SK-N-SH (cell line): ENCODE measurements around the gene MUTYH. TPM values are rescaled to one million over a fixed set of nuclear protein-coding genes. Genes with fewer than 3 reads are reported as not detected.
"Not testable (repeated sequence)": the region's sequence is repeated elsewhere in the genome, so short reads cannot be mapped to it uniquely, and the experiment has no call there.

ENCODE experiments used
- CTCF ChIA-PET: fragments of 300-600, 350-600 bp; formaldehyde crosslinking; extraction: SDS; loops from one replicate; lab custom pipeline; 2021; lab: Yijun Ruan, JAX
- POLR2A ChIA-PET: fragments of 350-600 bp; sonication (Branson Sonifier 250); formaldehyde crosslinking; extraction: SDS; loops from one replicate; lab custom pipeline; 2020; ENCODE audit warnings: antibody characterized with exemption, inconsistent platforms; lab: Yijun Ruan, JAX
- DNase-seq: peaks from one replicate; pipeline ENCODE4 v3.0.0; 2012
- H2AFZ ChIP-seq: fragments of 200-600 bp; sonication (generic); 2 replicates; pipeline ENCODE4 v1.8.1; 2016; ENCODE audit warnings: antibody characterized with exemption, mild to moderate bottlenecking, low read depth
- H3F3A ChIP-seq: fragments of 200-600 bp; sonication (generic); replicated peaks from 2 replicates; pipeline ENCODE3; 2016; ENCODE audit warnings: antibody characterized with exemption, mild to moderate bottlenecking; ENCODE audit not compliant: insufficient read depth
- H3K27ac ChIP-seq, 2 experiments: fragments of 200-500 bp in 1 of 2; fragments of 200-600 bp in 1 of 2; sonication (Bioruptor generic) in 1 of 2; sonication (generic), shearing (Covaris generic) in 1 of 2; 2 replicates each; pipeline versions ENCODE4 v1.5.1 to v1.6.1; 2014 to 2016; ENCODE audit warnings: low read depth in 2 of 2, inconsistent platforms in 1 of 2, low read length in 1 of 2, mild to moderate bottlenecking in 1 of 2, mixed read lengths in 1 of 2
- H3K27me3 ChIP-seq: fragments of 200-600 bp; sonication (generic), shearing (Covaris generic); 2 replicates; pipeline ENCODE4 v1.6.1; 2016; ENCODE audit warnings: mixed run types; ENCODE audit not compliant: insufficient read depth
- H3K36me3 ChIP-seq, 2 experiments: fragments of 200-500 bp in 1 of 2; fragments of 200-600 bp in 1 of 2; sonication (Bioruptor generic) in 1 of 2; sonication (generic) in 1 of 2; replicated peaks in 1 of 2; 2 replicates each; pipeline versions ENCODE3 to v1.5.1; 2014 to 2016; ENCODE audit warnings: low read length in 1 of 2, mild to moderate bottlenecking in 1 of 2; ENCODE audit not compliant: insufficient read depth in 2 of 2, control insufficient read depth in 1 of 2
- H3K4me1 ChIP-seq, 2 experiments: fragments of 200-500 bp in 1 of 2; fragments of 200-600 bp in 1 of 2; sonication (Bioruptor generic) in 1 of 2; sonication (generic), shearing (Covaris generic) in 1 of 2; 2 replicates each; pipeline versions ENCODE4 v1.5.1 to v1.6.1; 2014 to 2016; ENCODE audit warnings: low read depth in 1 of 2, low read length in 1 of 2, mixed run types in 1 of 2; ENCODE audit not compliant: insufficient read depth in 2 of 2, control insufficient read depth in 1 of 2
- H3K4me2 ChIP-seq: fragments of 200-600 bp; sonication (generic), shearing (Covaris generic); 2 replicates; pipeline ENCODE4 v1.6.1; 2017; ENCODE audit warnings: mixed run types
- H3K4me3 ChIP-seq, 2 experiments: fragments of 200-500 bp in 1 of 2; fragments of 200-600 bp in 1 of 2; sonication (Bioruptor generic) in 1 of 2; sonication (generic), shearing (Covaris generic) in 1 of 2; 2 replicates each; pipeline versions ENCODE4 v1.5.1 to v1.8.1; 2014 to 2016; ENCODE audit warnings: low read depth in 2 of 2, inconsistent platforms in 1 of 2, low read length in 1 of 2, mild to moderate bottlenecking in 1 of 2, mixed read lengths in 1 of 2, moderate library complexity in 1 of 2
- H3K79me2 ChIP-seq: fragments of 200-600 bp; sonication (generic); 2 replicates; pipeline ENCODE4 v1.8.1; 2017; ENCODE audit warnings: mild to moderate bottlenecking; ENCODE audit not compliant: insufficient read depth
- H3K9ac ChIP-seq: fragments of 200-600 bp; sonication (generic); 2 replicates; pipeline ENCODE4 v1.6.1; 2017; ENCODE audit warnings: mixed run types
- H3K9me2 ChIP-seq: fragments of 200-600 bp; sonication (generic); 2 replicates; pipeline ENCODE4 v1.6.1; 2017; ENCODE audit warnings: mixed run types
- H3K9me3 ChIP-seq: fragments of 200-600 bp; sonication (generic); 2 replicates; pipeline ENCODE4 v1.6.1; 2017; ENCODE audit warnings: mixed run types, mild to moderate bottlenecking, moderate library complexity
- H4K20me1 ChIP-seq: fragments of 200-600 bp; sonication (generic); 2 replicates; pipeline ENCODE4 v1.6.1; 2017; ENCODE audit warnings: mild to moderate bottlenecking, mixed run types; ENCODE audit not compliant: insufficient read depth
- GABPA ChIP-seq: IDR thresholded peaks from 2 replicates; pipeline ENCODE4 v1.4.0; 2012; ENCODE audit warnings: low read depth, mild to moderate bottlenecking
- GATA2 ChIP-seq: sonication (generic); formaldehyde crosslinking; IDR thresholded peaks from 2 replicates; pipeline ENCODE4 v1.5.0; 2020; ENCODE audit warnings: mild to moderate bottlenecking, missing genetic modification reagents
- POLR2AphosphoS5 ChIP-seq: IDR thresholded peaks from 2 replicates; pipeline ENCODE4 v1.6.1; 2012; ENCODE audit warnings: low read depth, low read length
- RXRA ChIP-seq: IDR thresholded peaks from 2 replicates; pipeline ENCODE4 v1.4.0; 2012; ENCODE audit warnings: low read depth, mild to moderate bottlenecking, borderline replicate concordance
- WGBS: methylation state at CpG from one replicate; pipeline ENCODE4 v1.1.6; 2017; ENCODE audit warnings: low lambda C conversion rate; 5-methylcytosine and 5-hydroxymethylcytosine counted together
- polyA plus RNA-seq, 3 experiments: library from polyadenylated mRNA; depleted of rRNA; stranded (reverse); fragments of >200 nt; gene quantifications; 2 replicates each; pipeline ENCODE4 v1.2.3, GENCODE V29; 2012

Gene MUTYH
- polyA plus RNA-seq, 1 of the 3 experiments (the other 2 are of a cell fraction) = 23.3 TPM

DNA sequence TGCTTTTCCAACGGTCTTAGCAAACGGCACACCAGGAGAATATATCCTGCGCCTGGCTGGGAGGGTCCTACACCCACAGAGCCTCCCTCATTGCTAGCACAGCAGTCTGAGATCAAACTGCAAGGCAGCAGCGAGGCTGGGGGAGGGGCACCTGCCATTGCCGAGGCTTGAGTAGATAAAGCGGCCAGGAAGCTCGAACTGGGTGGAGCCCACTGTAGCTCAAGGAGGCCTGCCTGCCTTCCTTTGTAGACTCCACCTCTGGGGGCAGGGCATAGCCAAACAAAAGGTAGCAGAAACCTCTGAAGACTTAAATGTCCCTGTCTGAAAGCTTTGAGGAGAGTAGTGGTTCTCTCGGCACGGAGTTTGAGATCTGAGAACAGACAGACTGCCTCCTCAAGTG, 55.4 kb downstream of the MUTYH start:
- H4K20me1 ChIP-seq, H3K4me2 ChIP-seq, H3K27ac ChIP-seq, H3K9me2 ChIP-seq, H3K79me2 ChIP-seq, H2AFZ ChIP-seq, H3K27me3 ChIP-seq, H3K9ac ChIP-seq, H3K4me3 ChIP-seq, H3K4me1 ChIP-seq, H3K36me3 ChIP-seq, DNase-seq, H3F3A ChIP-seq, POLR2A ChIA-PET, H3K9me3 ChIP-seq: not testable (repeated sequence)
- WGBS = 20% methylated on average over 8 of the region's 9 CpGs
- CTCF ChIA-PET = interaction anchor here (0.8 to 2.9 kb wide), 3 partner anchors 266 to 271 kb away, joined by 3 to 7 read pairs (median 4); no protein-coding TSS in a partner anchor

DNA sequence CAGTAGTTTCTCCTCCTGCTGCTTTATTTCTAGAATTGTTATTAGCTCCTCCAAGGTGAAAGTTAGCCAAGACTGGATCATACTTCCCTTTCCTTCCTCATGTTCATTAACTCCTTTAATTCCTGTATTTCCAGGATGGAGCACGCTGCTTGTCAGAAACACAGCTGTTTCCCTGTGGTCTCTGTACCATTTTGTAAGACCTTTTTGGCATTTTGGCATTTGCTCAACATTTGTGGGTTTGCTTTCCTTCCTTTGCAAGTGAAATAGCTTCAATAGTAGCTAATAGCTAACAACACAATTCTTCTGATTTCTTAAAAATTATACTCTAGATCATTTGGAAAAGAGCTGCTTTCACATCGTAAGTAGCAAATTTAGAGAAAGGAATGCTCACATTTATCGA, 57.9 kb downstream of the MUTYH start:
- Histone ChIP-seq H3K9ac (no peak overlapping the region), H3K4me2 (no peak overlapping the region), H3K27ac (no peak overlapping the region), H3K36me3 (no peaks in the 10 kb centered on the region), H3K9me3 (no peaks in the 10 kb centered on the region; the same call in 1 of the 2 replicates), H2AFZ (no peak overlapping the region), H3K4me3 (no peak overlapping the region), H3K79me2 (no peaks in the 10 kb centered on the region), H3K27me3 (no peaks in the 10 kb centered on the region; the same call in 1 of the 2 replicates), H3K4me1 (no peaks in the 10 kb centered on the region), H3F3A (no peaks in the 10 kb centered on the region), H4K20me1 (no peaks in the 10 kb centered on the region), H3K9me2 (peaks cover 2% of the 10 kb centered on the region; the same call in 1 of the 2 replicates)
- POLR2A ChIA-PET = interaction anchor here (0.6 kb wide), 1 partner anchor 57 kb away, joined by 3 read pairs; no protein-coding TSS in a partner anchor
- WGBS = 30% methylated on average over 3 of the region's 3 CpGs
- no peak for TF ChIP-seq GABPA
- TF ChIP-seq POLR2AphosphoS5 = no peak
- TF ChIP-seq GATA2 (CRISPR knock-in tag) = no peak
- no peak for TF ChIP-seq RXRA
- DNase-seq = no peak
- CTCF ChIA-PET = interaction anchor here (1.4 to 2.9 kb wide), 2 partner anchors 264 to 268 kb away, joined by 4 to 7 read pairs; no protein-coding TSS in a partner anchor

Other genes starting within 250 kb of the MUTYH start
- gene ZSWIM5, start 133.8 kb downstream of the MUTYH start, polyA plus RNA-seq (2012; rRNA removed) = 0.07 and 0.21 TPM in 2 replicates
- gene HPDL, start 13.5 kb downstream of the MUTYH start, polyA plus RNA-seq (2012; rRNA removed) = 0.19 and 0.25 TPM in 2 replicates
- gene TOE1, start 270 bp downstream of the MUTYH start, polyA plus RNA-seq (2012; rRNA removed) = 17.3 and 19.1 TPM in 2 replicates
- 1.3 TPM in 2 replicates for gene TESK2, start 150.7 kb upstream of the MUTYH start, polyA plus RNA-seq (2012; rRNA removed)
- 1.1 and 1.6 TPM in 2 replicates for gene CCDC163, start 159.6 kb upstream of the MUTYH start, polyA plus RNA-seq (2012; rRNA removed)
- 4.0 and 4.3 TPM in 2 replicates for gene MMACHC, start 159.9 kb upstream of the MUTYH start, polyA plus RNA-seq (2012; rRNA removed)
- gene PRDX1, start 181.4 kb upstream of the MUTYH start, polyA plus RNA-seq (2012; rRNA removed) = 467 and 551 TPM in 2 replicates
- 156 and 185 TPM in 2 replicates for gene AKR1A1, start 210.4 kb upstream of the MUTYH start, polyA plus RNA-seq (2012; rRNA removed)
- 152 and 153 TPM in 2 replicates for gene NASP, start 243.6 kb upstream of the MUTYH start, polyA plus RNA-seq (2012; rRNA removed)